Sciatic nerve (tissue), 2 donors: Measurements from ENCODE around the gene SNORC. TPM values are rescaled to one million over a fixed set of nuclear protein-coding genes. Genes with fewer than 3 reads are reported as not detected.

Experiments used
- ATAC-seq: fragments of 200-7000 bp; cut with Tn5 transposase; one replicate; pipeline ENCODE4 v1.9.1; 2020; ENCODE audit warnings: mild to moderate bottlenecking, moderate library complexity
- DNase-seq: peaks from one replicate; pipeline ENCODE4 v3.0.0-alpha.2; 2020; ENCODE audit warnings: low spot score
- intact Hi-C: fragments of 100-400 bp; cut with DNase I; formaldehyde crosslinking; loops from one replicate; pipeline ENCODE4 v1.14.2; 2022
- total RNA-seq: library from RNA; stranded (reverse); fragmentation: NEBNext Ultra II Directional; extraction: Animal tissue kit (Norgen Biotek cat#: 25700); gene quantifications from one replicate; pipeline ENCODE4 v1.2.1, GENCODE V29; 2021
- donor health status: DM: no; HTN: no; CAD: no.
- donor health status: DM: no; HTN: no; CAD: no.

SNORC gene
- total RNA-seq, 1 donor from 2014 or later = 12.0 TPM

- no peak for ATAC-seq
- DNase-seq = no peak
- intact Hi-C loops = no loop called here
Observed at GRCh38 chr2:232863996-232864395, 6.1 kb upstream of the SNORC start.

- no peak for DNase-seq
- no peak for ATAC-seq
- intact Hi-C loops = no loop called here
Observed at GRCh38 chr2:232865165-232865564, 4.9 kb upstream of the SNORC start.

GRCh38 chr2:232866104-232866503, 4.0 kb upstream of the SNORC start:
- ATAC-seq (no peak), DNase-seq (no peak)
- intact Hi-C loops = no loop called here

GRCh38 chr2:232869138-232870017, 686 bp upstream of the SNORC start:
- intact Hi-C loops = no loop called here
- no peak for ATAC-seq
- peak; percentile 25 for DNase-seq

GRCh38 chr2:232870766-232871371, 805 bp downstream of the SNORC start:
- no peak for ATAC-seq

GRCh38 chr2:232871418-232871834, 1.4 kb downstream of the SNORC start:
- ATAC-seq (no peak), DNase-seq (peak; percentile 59)
- intact Hi-C loops = no loop called here

More at GRCh38 chr2:232870766-232871371, 805 bp downstream of the SNORC start:
- intact Hi-C loops = no loop called here
- peak; percentile 50 for DNase-seq

- intact Hi-C loops = no loop called here
- peak; percentile 87 for DNase-seq
- peak; percentile 85 for ATAC-seq
Observed at GRCh38 chr2:232871835-232872736, 2.0 kb downstream of the SNORC start.

GRCh38 chr2:232872826-232873225, 2.8 kb downstream of the SNORC start:
- no peak for ATAC-seq
- intact Hi-C loops = no loop called here
- DNase-seq = peak; percentile 59

- ATAC-seq (no peak), DNase-seq (peak; percentile 56)
- intact Hi-C loops = no loop called here
Observed at GRCh38 chr2:232873292-232873908, 3.3 kb downstream of the SNORC start.

GRCh38 chr2:232873909-232874641, 4.0 kb downstream of the SNORC start:
- DNase-seq = no peak
- ATAC-seq = no peak
- intact Hi-C loops = no loop called here

- intact Hi-C loops = no loop called here
- DNase-seq (peak; percentile 51), ATAC-seq (no peak)
Observed at GRCh38 chr2:232874677-232875223, 4.7 kb downstream of the SNORC start.

- DNase-seq (peak; percentile 63), ATAC-seq (peak; percentile 20)
- intact Hi-C loops = no loop called here
Observed at GRCh38 chr2:232875256-232876121, 5.4 kb downstream of the SNORC start.

- intact Hi-C loops = no loop called here
- no peak for ATAC-seq
- peak; percentile 59 for DNase-seq
Observed at GRCh38 chr2:232876161-232876977, 6.3 kb downstream of the SNORC start.

- DNase-seq (peak; percentile 58), ATAC-seq (no peak)
- intact Hi-C loops = no loop called here
Observed at GRCh38 chr2:232876978-232877441, 6.9 kb downstream of the SNORC start.

GRCh38 chr2:232877940-232878511, 8.0 kb downstream of the SNORC start:
- DNase-seq (peak; percentile 39), ATAC-seq (no peak)
- intact Hi-C loops = no loop called here
